HCT116 (cell line): ENCODE measurements around the gene COG2. TPM values are rescaled to one million over a fixed set of nuclear protein-coding genes. Genes with fewer than 3 reads are reported as not detected.

ENCODE experiments used
- ATAC-seq: fragments of 200-7000 bp; cut with Tn5 transposase; 2 replicates; pipeline ENCODE4 v1.9.1; 2020; ENCODE audit warnings: mild to moderate bottlenecking, moderate library complexity
- BruUV-seq: library from RNA; stranded (reverse); fragments of 400-500 nt; replicated peaks from 2 replicates; lab custom pipeline; 2021; lab: Mats Ljungman, UMichigan
- CTCF ChIA-PET: fragments of 300-600 bp; sonication (Branson Sonifier 250); formaldehyde crosslinking; loops from one replicate; lab custom pipeline; 2021; ENCODE audit warnings: antibody characterized with exemption; lab: Charles Lee
- POLR2A ChIA-PET: fragments of 300-600, 350-600 bp; sonication (Branson Sonifier 250); formaldehyde crosslinking; loops from one replicate; lab custom pipeline; 2021; ENCODE audit warnings: antibody characterized with exemption; lab: Charles Lee
- RAD21 ChIA-PET, 2 experiments: fragments of 300-600 bp; sonication (Branson Sonifier 250); formaldehyde crosslinking; loops; one replicate each; lab custom pipeline; 2023; ENCODE audit warnings: low total read pairs in 2 of 2; ENCODE audit not compliant: uncharacterized antibody in 2 of 2, unreplicated experiment in 2 of 2, low non-redundant PET in 1 of 2; lab: Charles Lee
- DNase-seq: peaks from one replicate; pipeline ENCODE4 v3.0.0-alpha.2; 2010; ENCODE audit warnings: low read depth, low spot score
- H2AFZ ChIP-seq: fragments of 200-600 bp; shearing (Covaris generic), sonication (generic); 2 replicates; pipeline ENCODE4 v1.6.1; 2017; ENCODE audit warnings: low read depth, mixed run types, mixed read lengths, antibody characterized with exemption, low read length; ENCODE audit not compliant: poor library complexity, severe bottlenecking
- H3K27ac ChIP-seq: 2 replicates; pipeline ENCODE4 v1.5.1; 2012; ENCODE audit warnings: low read depth, low read length
- H3K27me3 ChIP-seq: fragments of 200-600 bp; sonication (generic); 2 replicates; pipeline ENCODE4 v1.6.1; 2016; ENCODE audit warnings: mixed run types, low read length, mixed read lengths; ENCODE audit not compliant: insufficient read depth
- H3K36me3 ChIP-seq, 2 experiments: fragments of 200-500 bp in 1 of 2; fragments of 200-600 bp in 1 of 2; sonication (Bioruptor generic) in 1 of 2; sonication (generic) in 1 of 2; 2 replicates each; pipeline versions ENCODE4 v1.5.1 to v1.6.1; 2014 to 2016; ENCODE audit warnings: low read length in 2 of 2, inconsistent platforms in 1 of 2, mixed read lengths in 1 of 2, mixed run types in 1 of 2; ENCODE audit not compliant: insufficient read depth in 2 of 2, control insufficient read depth in 1 of 2
- H3K4me1 ChIP-seq, 2 experiments: fragments of 200-600 bp in 1 of 2; sonication (generic) in 1 of 2; 2 replicates each; pipeline versions ENCODE4 v1.5.1 to v1.6.1; 2012 to 2017; ENCODE audit warnings: low read length in 2 of 2, inconsistent platforms in 1 of 2, mild to moderate bottlenecking in 1 of 2, mixed read lengths in 1 of 2, mixed run types in 1 of 2, moderate library complexity in 1 of 2; ENCODE audit not compliant: insufficient read depth in 2 of 2, control insufficient read depth in 1 of 2
- H3K4me2 ChIP-seq: fragments of 200-600 bp; sonication (generic); 2 replicates; pipeline ENCODE4 v1.6.1; 2017; ENCODE audit warnings: mixed run types, low read length, mixed read lengths
- H3K4me3 ChIP-seq, 2 experiments: fragments of 200-600 bp in 1 of 2; sonication (generic) in 1 of 2; replicated peaks in 1 of 2; 2 replicates each; pipeline ENCODE4 v1.5.1; 2011 to 2016; ENCODE audit warnings: low read length in 2 of 2, control low read depth in 1 of 2, low read depth in 1 of 2, mild to moderate bottlenecking in 1 of 2, mixed read lengths in 1 of 2, mixed run types in 1 of 2
- H3K79me2 ChIP-seq: fragments of 200-600 bp; sonication (generic); 2 replicates; pipeline ENCODE4 v1.6.1; 2017; ENCODE audit warnings: mild to moderate bottlenecking, mixed run types, low read length, moderate library complexity, mixed read lengths; ENCODE audit not compliant: insufficient read depth
- H3K9ac ChIP-seq: fragments of 200-600 bp; sonication (generic); 2 replicates; pipeline ENCODE4 v1.6.1; 2016; ENCODE audit warnings: low read length, mixed read lengths
- H3K9me2 ChIP-seq: fragments of 200-600 bp; sonication (generic), shearing (Covaris generic); 2 replicates; pipeline ENCODE4 v1.6.1; 2017; ENCODE audit warnings: mixed run types, mild to moderate bottlenecking, moderate library complexity; ENCODE audit not compliant: insufficient read depth
- H3K9me3 ChIP-seq, 2 experiments: fragments of 200-500 bp in 1 of 2; fragments of 200-600 bp in 1 of 2; sonication (Bioruptor generic) in 1 of 2; sonication (generic) in 1 of 2; 2 replicates each; pipeline ENCODE4 v1.6.1; 2014 to 2017; ENCODE audit warnings: low read length in 2 of 2, mixed read lengths in 2 of 2, inconsistent platforms in 1 of 2, low read depth in 1 of 2, mild to moderate bottlenecking in 1 of 2, mixed run types in 1 of 2, moderate library complexity in 1 of 2; ENCODE audit not compliant: control insufficient read depth in 1 of 2, insufficient read depth in 1 of 2
- H4K20me1 ChIP-seq: fragments of 200-600 bp; sonication (generic), shearing (Covaris generic); 2 replicates; pipeline ENCODE4 v1.6.1; 2017; ENCODE audit warnings: mixed run types, mild to moderate bottlenecking, moderate library complexity; ENCODE audit not compliant: insufficient read depth
- ATF3 ChIP-seq: IDR thresholded peaks from 2 replicates; pipeline ENCODE4 v1.6.1; 2012
- EGR1 ChIP-seq: IDR thresholded peaks from 2 replicates; pipeline ENCODE4 v1.6.1; 2012; ENCODE audit warnings: low read depth
- ELF1 ChIP-seq: IDR thresholded peaks from 2 replicates; pipeline ENCODE4 v1.6.1; 2012; ENCODE audit warnings: low read depth, borderline replicate concordance
- EZH2phosphoT487 ChIP-seq: fragments of 200-600 bp; IDR thresholded peaks from 2 replicates; pipeline ENCODE4 v1.6.1; 2018; ENCODE audit warnings: antibody characterized with exemption, borderline replicate concordance
- FOSL1 ChIP-seq: IDR thresholded peaks from 2 replicates; pipeline ENCODE4 v1.6.1; 2012; ENCODE audit warnings: low read depth
- JUND ChIP-seq: IDR thresholded peaks from 2 replicates; pipeline ENCODE4 v1.6.1; 2012
- MAX ChIP-seq: IDR thresholded peaks from 2 replicates; pipeline ENCODE4 v1.6.1; 2012
- POLR2A ChIP-seq: IDR thresholded peaks from 2 replicates; pipeline ENCODE4 v1.7.0; 2011; ENCODE audit warnings: borderline replicate concordance; ENCODE audit not compliant: insufficient read depth, insufficient read length; ENCODE audit errors: extremely low read depth
- RAD21 ChIP-seq: IDR thresholded peaks from 2 replicates; pipeline ENCODE4 v1.6.1; 2012; ENCODE audit warnings: low read depth, mild to moderate bottlenecking
- REST ChIP-seq: IDR thresholded peaks from 2 replicates; pipeline ENCODE4 v1.6.1; 2012; ENCODE audit warnings: low read depth
- SIN3A ChIP-seq: IDR thresholded peaks from 2 replicates; pipeline ENCODE4 v1.6.1; 2012; ENCODE audit warnings: low read depth
- SRF ChIP-seq: IDR thresholded peaks from 2 replicates; pipeline ENCODE4 v1.6.1; 2012; ENCODE audit warnings: low read depth
- TCF7L2 ChIP-seq: IDR thresholded peaks from 2 replicates; pipeline ENCODE4 v1.7.0; 2011; ENCODE audit warnings: borderline replicate concordance, inconsistent platforms; ENCODE audit not compliant: insufficient read depth, insufficient read length; ENCODE audit errors: extremely low read depth
- YY1 ChIP-seq: IDR thresholded peaks from 2 replicates; pipeline ENCODE4 v1.6.1; 2011; ENCODE audit warnings: low read length, low read depth, moderate library complexity, mild to moderate bottlenecking; ENCODE audit not compliant: insufficient replicate concordance; ENCODE audit errors: extremely low read depth
- ZBTB33 ChIP-seq: IDR thresholded peaks from 2 replicates; pipeline ENCODE4 v1.6.1; 2011; ENCODE audit warnings: mild to moderate bottlenecking, low read length, moderate library complexity; ENCODE audit not compliant: insufficient replicate concordance; ENCODE audit errors: extremely low read depth
- ZFX ChIP-seq: fragments of 450-650 bp; IDR thresholded peaks from 2 replicates; pipeline ENCODE4 v1.6.1; 2017
- ZNF274 ChIP-seq: fragments of 200-500 bp; sonication (Bioruptor generic); IDR thresholded peaks from 2 replicates; pipeline ENCODE4 v1.6.1; 2014; ENCODE audit warnings: mild to moderate bottlenecking, low read depth, low read length, inconsistent platforms
- intact Hi-C: fragments of 100-400 bp; cut with micrococcal nuclease; formaldehyde crosslinking; loops from 2 replicates; pipeline ENCODE4 v1.10.0; 2022
- total RNA-seq: library from RNA; stranded (reverse); gene quantifications from one replicate; pipeline ENCODE4 v1.2.1, GENCODE V29; 2021; ENCODE audit not compliant: unreplicated experiment

Gene COG2
- total RNA-seq, 1 experiment from 2014 or later, result 28.6 TPM

DNA sequence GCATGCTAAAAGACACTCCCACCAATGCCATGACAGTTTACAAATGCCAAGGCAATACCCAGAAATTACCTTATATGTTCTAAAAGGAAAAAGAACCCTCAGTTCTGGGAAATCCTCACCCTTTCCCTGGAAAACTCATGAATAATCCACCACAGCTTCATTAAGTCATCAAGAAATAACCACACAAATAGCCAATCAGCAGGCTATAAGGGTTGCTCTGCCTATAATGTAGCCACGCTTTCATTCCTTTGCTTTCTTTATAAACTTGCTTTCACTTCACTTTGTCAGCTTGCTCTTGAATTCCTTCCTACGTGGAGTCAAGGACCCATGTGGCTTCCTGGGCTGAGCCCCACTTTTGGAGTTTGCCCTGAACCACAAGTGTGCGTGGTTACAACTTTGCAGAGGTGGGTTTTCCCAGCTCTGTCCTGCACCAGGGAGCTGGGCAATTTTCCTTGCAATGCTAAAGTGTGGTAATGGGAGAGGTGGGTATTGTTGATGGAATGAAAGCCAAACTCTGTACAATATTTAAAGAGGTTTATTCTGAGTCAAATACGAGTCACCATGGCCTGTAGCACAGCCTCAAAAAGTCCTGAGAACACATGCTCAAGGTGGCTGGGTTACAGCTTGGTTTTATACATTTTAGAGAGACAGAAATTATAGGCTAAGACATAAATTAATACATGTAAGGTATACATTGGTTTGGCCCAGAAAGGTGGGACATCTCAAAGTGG lies 42.2 kb upstream of the COG2 start:
- no peak for ATAC-seq
- Histone ChIP-seq H3K9me3 (no peaks in the 10 kb centered on the region), H3K79me2 (no peaks in the 10 kb centered on the region), H3K4me2 (no peak overlapping the region), H4K20me1 (no peaks in the 10 kb centered on the region), H3K4me3 (no peak overlapping the region), H3K9me2 (no peaks in the 10 kb centered on the region), H3K36me3 (no peaks in the 10 kb centered on the region), H3K9ac (no peak overlapping the region), H3K27me3 (peaks cover 5% of the 10 kb centered on the region; the same call in 1 of the 2 replicates), H2AFZ (no peak overlapping the region), H3K27ac (no peak overlapping the region), H3K4me1 (no peaks in the 10 kb centered on the region)
- no peak for DNase-seq
- no TSS peak for BruUV-seq
- intact Hi-C loops, result no loop called here
- TF ChIP-seq REST (no peak), POLR2A (no peak), ELF1 (no peak), SRF (no peak), ZNF274 (no peak), YY1 (no peak), EZH2phosphoT487 (no peak), ZBTB33 (no peak), FOSL1 (no peak), SIN3A (no peak), ATF3 (no peak), JUND (no peak), TCF7L2 (no peak), ZFX (no peak), MAX (no peak), RAD21 (no peak), EGR1 (no peak)
- ChIA-PET RAD21 (no interaction called here), POLR2A (no interaction called here), CTCF (no interaction called here)
